ENCODE measurements around the gene HEBP1. TPM values are rescaled to one million over a fixed set of nuclear protein-coding genes. Genes with fewer than 3 reads are reported as not detected.

The HEBP1 gene
- total RNA-seq, 1 donor from 2014 or later: 13.3 TPM

DNA sequence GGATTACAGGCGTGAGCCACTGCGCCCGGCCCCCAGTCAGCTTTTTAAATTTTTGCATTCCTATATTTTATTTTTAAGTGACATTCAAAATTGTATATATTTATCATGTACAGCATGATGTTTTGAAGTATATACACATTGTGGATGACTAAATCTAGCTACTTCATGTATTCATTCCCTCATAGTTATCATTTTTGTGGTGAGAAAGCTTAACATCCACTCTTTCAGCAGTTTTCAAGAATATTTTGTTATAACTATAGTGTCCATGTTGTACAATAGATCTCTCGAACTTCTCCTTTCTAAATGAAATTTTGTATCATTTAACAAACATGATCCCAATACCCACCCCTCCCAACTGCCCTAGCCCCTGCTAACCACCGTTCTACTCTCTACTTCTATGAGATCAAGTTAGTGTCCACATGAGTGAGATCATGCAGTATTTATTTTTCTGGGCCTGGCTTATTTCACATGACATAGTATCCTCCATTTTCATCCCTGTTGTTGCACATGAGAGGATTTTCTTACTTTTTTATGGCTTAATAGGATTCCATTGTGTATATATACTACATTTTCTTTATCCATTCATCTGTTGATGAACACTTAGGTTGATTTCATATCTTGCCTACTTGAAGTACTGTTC is 8.8 kb upstream of the HEBP1 start:
- no peaks in the 10 kb centered on the region for H3K36me3 Mint-ChIP-seq (ENCODE audit: low read depth)
- H3K27me3 Mint-ChIP-seq (ENCODE audit: low read depth): peaks cover 25% of the 10 kb centered on the region
- DNase-seq (ENCODE audit: low spot score): no peak
- no peaks in the 10 kb centered on the region for H3K4me1 Mint-ChIP-seq (ENCODE audit: low read depth)
- H3K9me3 Mint-ChIP-seq: no peaks in the 10 kb centered on the region
- no peak overlapping the region for H3K27ac Mint-ChIP-seq
- intact Hi-C loops (cut with micrococcal nuclease): loop anchor here (10.0 kb wide), 1 partner anchor 654 kb away; the partner anchor contains the start of genes BORCS5 and MANSC1
- H3K4me3 Mint-ChIP-seq (ENCODE audit: low read depth): no peak overlapping the region

DNA sequence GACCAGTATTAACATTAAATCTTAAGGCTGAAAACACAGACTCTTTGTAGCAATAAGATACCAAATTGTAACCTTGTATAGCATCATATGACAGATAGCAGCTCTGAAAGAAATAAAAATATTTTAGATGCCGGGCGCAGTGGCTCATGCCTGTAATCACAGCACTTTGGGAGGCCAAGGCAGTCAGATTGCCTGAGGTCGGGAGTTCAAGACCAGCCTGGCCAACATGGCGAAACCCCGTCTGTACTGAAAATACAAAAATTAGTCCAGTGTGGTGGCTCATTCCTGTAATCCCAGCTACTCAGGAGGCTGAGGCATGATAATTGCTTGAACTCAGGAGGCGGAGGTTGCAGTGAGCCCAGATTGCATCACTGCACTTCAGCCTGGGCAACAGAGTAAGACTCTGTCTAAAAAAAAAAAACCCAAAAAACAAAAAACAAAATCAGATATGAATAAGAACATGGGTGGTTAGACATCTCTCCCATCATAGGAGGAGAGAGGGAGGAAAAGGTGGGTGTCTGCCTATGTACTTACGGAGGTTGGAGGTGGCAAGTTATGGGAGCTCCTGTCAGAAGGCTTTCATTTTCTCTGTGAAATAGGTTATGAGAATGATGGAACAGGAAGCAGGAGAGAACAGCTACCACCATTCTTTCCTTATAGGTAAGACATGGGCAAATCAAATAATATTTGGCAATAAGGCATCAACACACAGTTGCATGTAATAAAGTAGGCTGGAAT is 7.6 kb upstream of the HEBP1 start:
- H3K4me3 Mint-ChIP-seq (ENCODE audit: low read depth): no peak overlapping the region
- no peaks in the 10 kb centered on the region for H3K36me3 Mint-ChIP-seq (ENCODE audit: low read depth)
- DNase-seq (ENCODE audit: low spot score): no peak
- intact Hi-C loops (cut with micrococcal nuclease): loop anchor here (10.0 kb wide), 1 partner anchor 653 kb away; the partner anchor contains the start of genes BORCS5 and MANSC1
- H3K27me3 Mint-ChIP-seq (ENCODE audit: low read depth): peaks cover 32% of the 10 kb centered on the region
- H3K27ac Mint-ChIP-seq: no peak overlapping the region
- no peaks in the 10 kb centered on the region for H3K9me3 Mint-ChIP-seq
- H3K4me1 Mint-ChIP-seq (ENCODE audit: low read depth): no peaks in the 10 kb centered on the region

DNA sequence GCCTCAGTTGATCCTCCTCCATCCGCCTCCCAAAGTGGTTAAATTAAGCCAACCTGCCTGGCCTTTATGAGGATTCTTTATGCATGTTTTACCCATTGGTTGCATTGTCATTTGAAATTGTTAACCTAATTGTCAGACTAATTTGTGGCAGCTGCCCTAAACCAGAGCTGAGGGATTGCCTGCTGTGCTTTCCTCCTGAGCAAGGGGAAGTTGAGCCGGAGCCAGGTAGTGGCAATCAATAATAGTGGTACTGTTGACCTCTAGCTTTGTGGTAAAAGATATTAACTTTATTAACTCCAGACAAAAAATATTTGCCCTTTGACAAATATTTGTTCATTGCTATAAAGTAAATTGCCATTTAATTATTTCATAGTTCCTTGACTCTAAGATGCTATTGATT is 5.6 kb upstream of the HEBP1 start:
- no peak for DNase-seq (ENCODE audit: low spot score)
- no peaks in the 10 kb centered on the region for H3K9me3 Mint-ChIP-seq
- H3K27me3 Mint-ChIP-seq (ENCODE audit: low read depth): peaks cover 36% of the 10 kb centered on the region
- H3K4me3 Mint-ChIP-seq (ENCODE audit: low read depth): no peak overlapping the region
- intact Hi-C loops (cut with micrococcal nuclease): loop anchor here (10.0 kb wide), 1 partner anchor 651 kb away; the partner anchor contains the start of genes BORCS5 and MANSC1
- peaks cover 2% of the 10 kb centered on the region for H3K36me3 Mint-ChIP-seq (ENCODE audit: low read depth)
- no peak overlapping the region for H3K27ac Mint-ChIP-seq
- peaks cover 8% of the 10 kb centered on the region for H3K4me1 Mint-ChIP-seq (ENCODE audit: low read depth)

DNA sequence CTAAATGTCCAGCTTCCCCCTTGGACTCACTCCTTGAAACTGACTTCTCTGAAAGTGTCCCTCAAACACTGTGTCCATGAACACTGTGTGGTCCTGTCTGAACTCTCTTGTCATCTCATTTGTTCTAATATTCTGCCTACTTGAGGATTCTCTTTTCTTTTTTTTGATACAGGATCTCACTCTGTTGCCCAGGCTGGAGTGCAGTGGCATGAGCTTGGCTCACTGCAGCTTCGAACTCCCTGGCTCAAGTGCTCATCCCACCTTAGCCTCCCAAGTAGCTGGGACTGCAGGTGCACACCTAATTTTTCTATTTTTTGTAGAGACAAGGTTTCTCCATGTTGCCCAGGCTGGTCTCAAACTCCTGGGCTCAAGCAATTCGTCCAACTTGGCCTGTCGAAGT is 4.9 kb upstream of the HEBP1 start:
- DNase-seq (ENCODE audit: low spot score): no peak
- H3K4me1 Mint-ChIP-seq (ENCODE audit: low read depth): peaks cover 10% of the 10 kb centered on the region
- H3K27me3 Mint-ChIP-seq (ENCODE audit: low read depth): peaks cover 37% of the 10 kb centered on the region
- intact Hi-C loops (cut with micrococcal nuclease): loop anchor here (5.0 to 10.0 kb wide), 4 partner anchors 37 to 650 kb away; partner anchors contain the start of genes APOLD1, BORCS5, FAM234B and MANSC1
- peaks cover 2% of the 10 kb centered on the region for H3K36me3 Mint-ChIP-seq (ENCODE audit: low read depth)
- no peak overlapping the region for H3K4me3 Mint-ChIP-seq (ENCODE audit: low read depth)
- H3K9me3 Mint-ChIP-seq: no peaks in the 10 kb centered on the region
- no peak overlapping the region for H3K27ac Mint-ChIP-seq

DNA sequence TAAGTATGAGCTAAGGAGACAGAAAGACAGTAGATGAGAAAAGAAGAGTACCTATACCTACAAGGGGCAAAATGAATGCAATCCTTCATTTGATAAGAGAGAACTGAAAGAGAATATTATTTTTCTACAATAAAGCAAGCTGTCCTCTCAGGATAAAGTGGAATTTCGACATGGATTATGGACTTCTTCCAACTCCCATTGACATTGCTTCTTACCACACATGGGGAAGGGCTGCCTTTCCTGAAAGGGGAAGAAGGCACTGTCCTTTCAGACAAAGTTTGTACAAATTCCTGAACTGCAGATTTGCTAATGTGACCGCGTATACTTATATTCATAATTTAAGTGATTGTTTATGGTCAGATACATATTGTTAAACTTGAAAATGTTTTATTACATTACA is 4.3 kb upstream of the HEBP1 start:
- H3K27me3 Mint-ChIP-seq (ENCODE audit: low read depth): peaks cover 37% of the 10 kb centered on the region
- no peak for DNase-seq (ENCODE audit: low spot score)
- H3K4me1 Mint-ChIP-seq (ENCODE audit: low read depth): peaks cover 13% of the 10 kb centered on the region
- H3K9me3 Mint-ChIP-seq: no peaks in the 10 kb centered on the region
- H3K4me3 Mint-ChIP-seq (ENCODE audit: low read depth): no peak overlapping the region
- intact Hi-C loops (cut with micrococcal nuclease): loop anchor here (5.0 to 10.0 kb wide), 4 partner anchors 38 to 650 kb away; partner anchors contain the start of genes APOLD1, BORCS5, FAM234B and MANSC1
- peaks cover 2% of the 10 kb centered on the region for H3K36me3 Mint-ChIP-seq (ENCODE audit: low read depth)
- H3K27ac Mint-ChIP-seq: no peak overlapping the region

DNA sequence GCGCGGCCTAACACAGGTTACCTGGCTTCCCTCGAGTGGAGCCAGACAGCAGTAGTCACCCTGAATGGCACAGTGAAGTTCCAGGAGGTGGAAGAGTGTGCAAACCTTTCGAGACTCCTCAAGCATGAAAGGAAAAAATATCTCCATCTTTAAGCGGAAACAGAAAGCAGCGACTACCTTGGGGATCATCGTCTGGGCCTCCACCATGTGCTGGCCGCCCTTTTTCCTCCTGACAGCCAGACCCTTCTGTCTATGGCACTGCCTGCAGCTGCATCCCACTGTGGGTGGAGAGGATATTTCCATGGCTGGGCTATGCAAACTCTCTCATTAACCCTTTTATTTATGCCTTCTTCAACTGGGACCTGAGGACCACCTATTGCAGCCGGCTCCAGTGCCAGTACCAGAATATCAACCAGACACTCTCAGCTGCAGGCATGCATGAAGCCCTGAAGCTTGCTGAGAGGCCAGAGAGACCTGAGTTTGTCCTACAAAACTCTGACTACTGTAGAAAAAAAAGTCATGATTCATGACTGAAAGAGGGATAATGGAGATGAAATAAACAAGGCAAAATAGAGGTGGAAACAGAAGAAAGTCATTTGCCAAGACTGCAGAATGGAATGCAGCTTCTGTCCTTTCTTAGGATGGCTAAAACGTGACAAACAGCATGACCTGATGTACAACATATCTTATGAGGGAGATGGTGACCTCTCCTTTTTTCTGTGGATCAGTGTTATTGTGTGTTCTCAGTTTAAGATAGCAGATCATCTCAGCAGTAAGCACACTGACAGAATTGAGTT is 2.4 kb upstream of the HEBP1 start:
- intact Hi-C loops (cut with micrococcal nuclease): loop anchor here (5.0 to 10.0 kb wide), 4 partner anchors 40 to 648 kb away; partner anchors contain the start of genes APOLD1, BORCS5, FAM234B and MANSC1
- no peak for DNase-seq (ENCODE audit: low spot score)
- Mint-ChIP-seq H3K27ac (no peak overlapping the region), H3K36me3 (ENCODE audit: low read depth) (peaks cover 2% of the 10 kb centered on the region), H3K27me3 (ENCODE audit: low read depth) (peaks cover 32% of the 10 kb centered on the region), H3K9me3 (no peaks in the 10 kb centered on the region), H3K4me3 (ENCODE audit: low read depth) (peak overlapping the region; percentile 79), H3K4me1 (ENCODE audit: low read depth) (peaks cover 18% of the 10 kb centered on the region)

DNA sequence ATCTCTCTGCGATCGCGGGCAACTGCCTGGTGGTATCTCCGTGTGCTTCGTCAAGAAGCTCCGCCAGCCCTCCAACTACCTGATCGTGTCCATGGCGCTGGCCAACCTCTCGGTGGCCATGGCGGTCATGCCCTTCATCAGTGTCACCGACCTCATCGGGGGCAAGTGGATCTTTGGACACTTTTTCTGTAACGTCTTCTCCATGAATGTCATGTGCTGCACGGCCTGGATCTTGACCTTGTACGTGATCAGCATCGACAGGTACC is 1.6 kb upstream of the HEBP1 start:
- Mint-ChIP-seq H3K36me3 (ENCODE audit: low read depth) (peaks cover 2% of the 10 kb centered on the region), H3K9me3 (no peaks in the 10 kb centered on the region), H3K4me1 (ENCODE audit: low read depth) (peaks cover 23% of the 10 kb centered on the region), H3K4me3 (ENCODE audit: low read depth) (peak overlapping the region; percentile 79), H3K27me3 (ENCODE audit: low read depth) (peaks cover 32% of the 10 kb centered on the region), H3K27ac (peak overlapping the region; percentile 33)
- intact Hi-C loops (cut with micrococcal nuclease): loop anchor here (2.0 to 10.0 kb wide), 6 partner anchors 41 to 647 kb away; partner anchors contain the start of genes APOLD1, BORCS5, FAM234B and MANSC1
- DNase-seq (ENCODE audit: low spot score): no peak

DNA sequence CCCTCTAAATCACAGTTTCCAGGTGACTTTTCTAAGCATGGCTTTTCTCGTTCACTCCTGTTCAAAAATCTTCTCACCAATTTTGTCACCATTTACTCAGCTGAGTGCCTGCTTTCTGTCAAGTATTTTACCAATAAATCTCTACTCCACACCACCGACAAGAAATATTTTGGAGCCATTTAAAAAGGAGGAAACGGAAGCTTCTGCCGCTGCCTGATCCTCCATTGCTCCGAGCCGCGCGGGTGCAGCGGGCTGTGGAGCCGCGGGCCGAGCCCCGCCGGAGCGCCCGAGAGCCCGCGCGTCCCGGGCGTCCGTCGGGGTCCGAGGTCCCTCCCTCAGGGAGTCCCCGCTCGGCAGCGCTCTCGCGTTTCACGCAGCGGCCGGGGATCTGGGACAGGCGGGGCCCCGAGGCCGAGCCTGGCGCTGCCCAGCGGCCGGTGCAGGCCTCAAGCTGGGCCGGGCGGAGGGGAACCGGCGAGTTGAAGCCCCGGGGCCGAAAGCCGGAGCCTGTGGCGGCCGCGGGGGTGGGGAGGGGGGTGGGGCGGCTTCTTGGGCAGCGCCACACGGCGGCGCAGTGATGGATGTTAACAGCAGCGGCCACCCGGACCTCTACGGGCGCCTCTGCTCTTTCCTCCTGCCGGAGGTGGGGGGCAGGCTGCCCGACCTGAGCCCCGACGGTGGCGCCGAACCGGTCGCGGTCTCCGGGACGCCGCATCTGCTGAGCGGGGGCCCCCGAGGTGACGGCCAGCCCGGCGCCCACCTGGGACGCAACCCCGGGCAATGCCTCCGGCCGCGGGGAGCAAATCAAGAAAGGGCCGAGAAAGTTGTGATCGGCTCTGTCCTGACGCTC is 1.1 kb upstream of the HEBP1 start:
- Mint-ChIP-seq H3K36me3 (ENCODE audit: low read depth) (peaks cover 2% of the 10 kb centered on the region), H3K4me3 (ENCODE audit: low read depth) (peak overlapping the region; percentile 82), H3K9me3 (no peaks in the 10 kb centered on the region), H3K27ac (peak overlapping the region; percentile 26), H3K27me3 (ENCODE audit: low read depth) (peaks cover 32% of the 10 kb centered on the region), H3K4me1 (ENCODE audit: low read depth) (peaks cover 23% of the 10 kb centered on the region)
- intact Hi-C loops (cut with micrococcal nuclease): loop anchor here (1.0 to 10.0 kb wide), 7 partner anchors 41 to 646 kb away; partner anchors contain the start of genes APOLD1, BORCS5, DDX47 and FAM234B
- DNase-seq (ENCODE audit: low spot score): peak; percentile 25

DNA sequence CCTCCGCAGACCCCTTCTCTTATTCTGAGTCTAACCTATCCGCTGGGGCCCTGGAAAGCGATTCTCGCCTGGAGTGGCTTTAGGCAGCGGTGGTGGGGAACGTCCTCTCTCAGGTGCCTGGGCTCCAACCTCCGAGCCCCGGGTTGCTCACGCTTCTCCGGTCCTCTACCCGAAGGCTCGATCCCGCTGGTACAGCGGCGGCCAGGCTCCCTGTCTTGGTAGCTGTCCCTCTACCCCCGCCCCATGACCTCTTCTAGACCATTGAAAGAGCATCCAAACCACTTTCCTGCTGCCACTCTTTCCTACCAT is 505 bp upstream of the HEBP1 start:
- DNase-seq (ENCODE audit: low spot score): no peak
- peaks cover 31% of the 10 kb centered on the region for H3K27me3 Mint-ChIP-seq (ENCODE audit: low read depth)
- H3K27ac Mint-ChIP-seq: peak overlapping the region; percentile 26
- H3K36me3 Mint-ChIP-seq (ENCODE audit: low read depth): peaks cover 2% of the 10 kb centered on the region
- peak overlapping the region; percentile 82 for H3K4me3 Mint-ChIP-seq (ENCODE audit: low read depth)
- no peaks in the 10 kb centered on the region for H3K9me3 Mint-ChIP-seq
- peaks cover 23% of the 10 kb centered on the region for H3K4me1 Mint-ChIP-seq (ENCODE audit: low read depth)
- intact Hi-C loops (cut with micrococcal nuclease): loop anchor here (1.0 to 10.0 kb wide), 7 partner anchors 42 to 646 kb away; partner anchors contain the start of genes APOLD1, BORCS5, DDX47 and FAM234B

DNA sequence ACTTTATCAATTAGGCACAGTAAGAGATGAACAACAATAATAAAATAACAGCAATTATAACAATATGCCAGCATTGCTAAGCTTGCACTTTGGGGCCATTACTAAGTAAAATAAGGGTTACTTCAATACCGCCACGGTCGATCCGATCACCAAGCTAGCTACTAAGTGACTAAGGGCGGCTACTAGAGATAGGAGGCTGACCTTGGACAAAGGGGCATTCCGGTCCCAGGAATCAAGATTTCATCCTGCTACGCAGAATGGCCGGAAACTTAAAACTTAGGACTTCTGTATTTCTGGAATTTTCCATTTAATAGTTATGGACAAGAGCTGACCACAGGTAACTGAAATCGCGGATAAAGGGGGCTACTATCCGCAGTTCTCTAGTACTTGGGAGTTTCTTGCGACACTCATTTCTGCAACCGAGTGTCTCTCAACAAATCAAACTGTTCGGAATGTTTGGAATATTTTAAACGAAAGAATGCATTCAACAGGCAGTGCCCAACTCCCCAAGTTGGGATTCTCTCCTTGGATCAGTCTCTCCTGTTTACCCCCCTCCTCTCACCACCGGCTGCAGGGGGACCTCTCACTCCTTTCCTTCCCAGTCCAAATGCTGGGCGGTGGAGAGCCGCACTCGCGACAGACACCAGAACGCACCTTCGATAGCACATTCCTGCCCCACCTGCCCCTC is 650 bp downstream of the HEBP1 start:
- peak overlapping the region; percentile 82 for H3K4me3 Mint-ChIP-seq (ENCODE audit: low read depth)
- no peak for DNase-seq (ENCODE audit: low spot score)
- intact Hi-C loops (cut with micrococcal nuclease): no loop called here
- no peaks in the 10 kb centered on the region for H3K9me3 Mint-ChIP-seq
- peaks cover 27% of the 10 kb centered on the region for H3K27me3 Mint-ChIP-seq (ENCODE audit: low read depth)
- peaks cover 2% of the 10 kb centered on the region for H3K36me3 Mint-ChIP-seq (ENCODE audit: low read depth)
- peak overlapping the region; percentile 3 for H3K27ac Mint-ChIP-seq
- peaks cover 23% of the 10 kb centered on the region for H3K4me1 Mint-ChIP-seq (ENCODE audit: low read depth)

DNA sequence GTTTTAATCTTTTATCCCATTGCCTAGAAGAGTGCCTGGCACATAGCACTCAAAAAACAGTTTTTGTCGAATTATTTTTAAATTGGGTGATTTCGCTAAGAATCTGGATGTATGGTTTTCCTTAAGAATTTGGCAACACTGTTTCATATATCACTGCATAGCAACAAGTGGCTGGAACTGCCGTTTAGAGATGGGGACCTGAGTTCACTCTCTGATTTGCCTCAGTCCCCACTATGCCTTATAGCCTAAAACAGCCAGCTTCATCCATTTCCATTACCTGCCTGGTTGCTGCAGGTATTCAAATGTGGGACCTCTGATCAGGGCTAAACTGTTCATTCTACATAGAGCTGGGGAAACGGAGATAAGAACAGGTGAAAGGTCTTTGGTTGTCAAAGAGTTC is 1.8 kb downstream of the HEBP1 start:
- Mint-ChIP-seq H3K36me3 (ENCODE audit: low read depth) (peaks cover 2% of the 10 kb centered on the region), H3K4me3 (ENCODE audit: low read depth) (no peak overlapping the region), H3K9me3 (no peaks in the 10 kb centered on the region), H3K4me1 (ENCODE audit: low read depth) (peaks cover 25% of the 10 kb centered on the region), H3K27ac (no peak overlapping the region), H3K27me3 (ENCODE audit: low read depth) (peaks cover 19% of the 10 kb centered on the region)
- intact Hi-C loops (cut with micrococcal nuclease): no loop called here
- no peak for DNase-seq (ENCODE audit: low spot score)
